HEK293 (cell line): Measurements from ENCODE around the gene SH3GLB2.

ENCODE experiments used
- CTCF ChIA-PET: fragments of 350-600 bp; formaldehyde crosslinking; extraction: SDS; loops from one replicate; lab custom pipeline; 2021; ENCODE audit warnings: antibody characterized with exemption; lab: Yijun Ruan, JAX
- POLR2A ChIA-PET: fragments of 300-600 bp; formaldehyde crosslinking; extraction: SDS; loops from one replicate; lab custom pipeline; 2020; ENCODE audit warnings: antibody characterized with exemption, inconsistent platforms; lab: Yijun Ruan, JAX
- H3K27ac ChIP-seq: fragments of 200-500 bp; sonication (Bioruptor generic); 2 replicates; pipeline ENCODE4 v1.5.1; 2014; ENCODE audit warnings: low read depth, low read length, control low read depth, inconsistent platforms; ENCODE audit errors: extremely low read depth
- H3K36me3 ChIP-seq, 2 experiments: fragments of 200-500 bp in 1 of 2; sonication (Bioruptor generic) in 1 of 2; 1 replicate in 1 of 2; 2 replicates in 1 of 2; pipeline ENCODE4 v1.5.1; 2014 to 2017; ENCODE audit warnings: inconsistent platforms in 2 of 2, low read length in 2 of 2; ENCODE audit not compliant: control insufficient read depth in 2 of 2, insufficient read depth in 1 of 2
- H3K4me1 ChIP-seq: fragments of 200-500 bp; sonication (Bioruptor generic); 2 replicates; pipeline ENCODE4 v1.5.1; 2014; ENCODE audit warnings: mild to moderate bottlenecking, low read length, inconsistent platforms; ENCODE audit not compliant: control insufficient read depth, insufficient read depth
- H3K4me3 ChIP-seq: 2 replicates; pipeline ENCODE4 v1.5.1; 2011; ENCODE audit warnings: low read depth, mild to moderate bottlenecking, control low read depth, low read length, moderate library complexity
- H3K9me3 ChIP-seq: fragments of 200-500 bp; sonication (Bioruptor generic); 2 replicates; pipeline ENCODE4 v1.5.1; 2014; ENCODE audit warnings: low read depth, low read length, inconsistent platforms; ENCODE audit not compliant: control insufficient read depth, insufficient read depth
- GLI4 ChIP-seq: fragments of 450-650 bp; formaldehyde crosslinking; IDR thresholded peaks from 2 replicates; pipeline ENCODE4 v1.5.1; 2016; ENCODE audit warnings: missing biosample characterization, missing genetic modification characterization
- GLIS1 ChIP-seq: fragments of 450-650 bp; formaldehyde crosslinking; IDR thresholded peaks from 2 replicates; pipeline ENCODE4 v1.5.1; 2016; ENCODE audit warnings: missing biosample characterization, missing genetic modification characterization
- MYNN ChIP-seq: fragments of 450-650 bp; formaldehyde crosslinking; IDR thresholded peaks from 2 replicates; pipeline ENCODE4 v1.5.1; 2016; ENCODE audit warnings: missing biosample characterization, missing genetic modification characterization, borderline replicate concordance
- ZNF10 ChIP-seq: fragments of 450-650 bp; formaldehyde crosslinking; IDR thresholded peaks from 2 replicates; pipeline ENCODE4 v1.5.1; 2017; ENCODE audit warnings: missing biosample characterization, missing genetic modification characterization
- ZNF133 ChIP-seq: fragments of 450-650 bp; formaldehyde crosslinking; IDR thresholded peaks from 2 replicates; pipeline ENCODE4 v1.5.1; 2016; ENCODE audit warnings: missing biosample characterization, missing genetic modification characterization
- ZNF174 ChIP-seq: fragments of 450-650 bp; formaldehyde crosslinking; IDR thresholded peaks from 2 replicates; pipeline ENCODE4 v1.5.0; 2017; ENCODE audit warnings: missing biosample characterization, mild to moderate bottlenecking, missing genetic modification characterization
- ZNF23 ChIP-seq: fragments of 450-650 bp; formaldehyde crosslinking; IDR thresholded peaks from 2 replicates; pipeline ENCODE4 v1.5.1; 2016; ENCODE audit warnings: missing biosample characterization, missing genetic modification characterization, borderline replicate concordance
- ZNF302 ChIP-seq: fragments of 450-650 bp; formaldehyde crosslinking; IDR thresholded peaks from 2 replicates; pipeline ENCODE4 v1.5.1; 2016; ENCODE audit warnings: missing biosample characterization, missing genetic modification characterization, low read depth
- ZNF335 ChIP-seq: fragments of 450-650 bp; formaldehyde crosslinking; conservative IDR thresholded peaks from 2 replicates; pipeline ENCODE4 v1.5.1; 2016; ENCODE audit warnings: missing biosample characterization, missing genetic modification characterization
- ZNF473 ChIP-seq: fragments of 450-650 bp; formaldehyde crosslinking; IDR thresholded peaks from 2 replicates; pipeline ENCODE4 v1.5.1; 2017; ENCODE audit warnings: missing biosample characterization, missing genetic modification characterization
- ZNF596 ChIP-seq: fragments of 450-650 bp; IDR thresholded peaks from 2 replicates; pipeline ENCODE4 v1.5.0; 2018; ENCODE audit warnings: missing biosample characterization, mild to moderate bottlenecking, missing genetic modification characterization, moderate library complexity
- ZNF626 ChIP-seq: fragments of 450-650 bp; sonication (Bioruptor Pico); formaldehyde crosslinking; IDR thresholded peaks from 2 replicates; pipeline ENCODE4 v1.5.1; 2018; ENCODE audit warnings: missing biosample characterization, missing genetic modification characterization, inconsistent platforms
- ZNF664 ChIP-seq: fragments of 450-650 bp; formaldehyde crosslinking; IDR thresholded peaks from 2 replicates; pipeline ENCODE4 v1.5.1; 2016; ENCODE audit warnings: missing biosample characterization, missing genetic modification characterization
- ZNF747 ChIP-seq: fragments of 450-650 bp; formaldehyde crosslinking; IDR thresholded peaks from 2 replicates; pipeline ENCODE4 v1.5.1; 2016; ENCODE audit warnings: missing biosample characterization, missing genetic modification characterization
- ZNF76 ChIP-seq: fragments of 450-650 bp; formaldehyde crosslinking; IDR thresholded peaks from 2 replicates; pipeline ENCODE4; 2016; ENCODE audit warnings: low read depth, missing biosample characterization, missing genetic modification characterization, borderline replicate concordance
- ZNF776 ChIP-seq: fragments of 450-650 bp; formaldehyde crosslinking; IDR thresholded peaks from 2 replicates; pipeline ENCODE4 v1.5.0; 2017; ENCODE audit warnings: missing biosample characterization, missing genetic modification characterization, borderline replicate concordance
- TF ChIP-seq, protein P1 (sequence below): fragments of 450-650 bp; formaldehyde crosslinking; IDR thresholded peaks from 2 replicates; pipeline ENCODE4 v1.5.1; 2017; ENCODE audit warnings: missing biosample characterization, mild to moderate bottlenecking, missing genetic modification characterization, moderate library complexity
- TF ChIP-seq, protein P2 (sequence below): fragments of 450-650 bp; formaldehyde crosslinking; IDR thresholded peaks from 2 replicates; pipeline ENCODE4 v1.5.0; 2017; ENCODE audit warnings: missing biosample characterization, missing genetic modification characterization, borderline replicate concordance
- TF ChIP-seq, protein P3 (sequence below): fragments of 450-650 bp; formaldehyde crosslinking; IDR thresholded peaks from 2 replicates; pipeline ENCODE4 v1.5.1; 2016; ENCODE audit warnings: missing biosample characterization, missing genetic modification characterization

The SH3GLB2 gene

DNA sequence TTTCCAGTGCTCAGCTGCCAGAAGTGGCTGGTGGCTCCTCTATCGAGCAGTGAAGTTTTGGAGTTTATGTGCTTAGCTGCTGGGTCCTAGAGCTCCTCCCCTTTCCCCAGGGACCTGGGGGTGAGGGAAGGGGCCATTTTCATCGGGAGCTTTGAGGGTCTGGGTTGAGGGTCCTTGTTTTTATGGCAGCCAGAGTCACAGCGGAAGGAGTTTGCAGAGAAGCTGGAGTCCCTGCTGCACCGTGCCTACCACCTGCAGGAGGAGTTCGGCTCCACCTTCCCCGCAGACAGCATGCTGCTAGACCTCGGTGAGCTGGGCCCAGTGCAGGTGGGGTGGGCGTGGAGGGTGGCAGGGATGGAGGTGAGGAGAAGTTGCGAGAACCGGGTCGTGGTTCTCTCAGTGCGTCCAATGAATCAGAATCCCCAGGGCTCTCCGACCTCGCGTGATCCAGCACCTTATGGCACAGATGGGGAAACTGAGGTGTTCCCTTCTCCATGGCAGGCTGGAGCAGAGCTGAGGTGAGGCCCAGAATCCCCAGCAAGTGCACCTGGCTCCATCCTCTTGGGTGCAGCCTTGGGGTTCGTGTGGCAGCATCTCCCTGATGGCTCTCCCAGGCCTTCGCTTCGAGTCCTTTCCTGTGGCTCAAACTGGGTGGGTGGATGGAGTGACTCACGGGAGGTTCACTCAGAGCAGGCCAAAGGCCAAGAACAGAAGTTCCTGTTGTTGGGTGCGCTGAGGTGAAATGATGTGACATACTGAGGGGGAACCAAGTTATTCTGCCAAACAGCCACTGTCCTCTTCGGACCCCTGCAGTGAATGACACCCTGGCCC lies 31.0 kb upstream of the SH3GLB2 start:
- POLR2A ChIA-PET: no interaction called here

DNA sequence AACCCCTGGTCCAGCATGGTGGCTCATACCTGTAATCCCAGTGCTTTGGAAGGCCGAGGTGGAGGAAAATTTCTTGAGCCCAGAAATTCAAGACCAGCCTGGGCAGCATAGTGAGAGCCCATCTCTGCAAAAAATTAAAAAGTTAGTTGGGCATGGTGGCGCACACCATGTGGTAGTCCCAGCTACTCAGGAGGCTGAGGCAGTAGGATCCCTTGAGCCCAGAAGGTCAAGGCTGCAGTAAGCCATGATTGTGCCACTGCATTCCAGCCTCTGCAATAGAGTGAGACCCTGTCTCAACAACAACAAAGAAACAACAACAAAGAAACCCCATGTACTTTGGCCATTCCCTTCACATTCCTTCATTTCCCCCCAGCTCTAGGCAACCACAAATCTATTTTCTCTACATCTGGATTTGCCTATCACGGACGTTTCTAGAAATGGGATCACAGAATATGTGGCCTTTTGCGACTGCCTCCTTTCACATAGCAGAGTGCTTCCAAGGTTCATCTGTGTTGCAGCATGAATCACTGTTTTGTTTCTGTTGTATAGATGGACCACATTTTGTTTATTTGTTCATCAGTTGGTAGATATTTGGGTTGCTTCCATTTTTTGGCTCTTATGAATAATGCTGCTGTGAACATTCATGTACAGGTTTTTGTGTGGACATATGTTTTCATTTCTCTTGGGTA lies 26.2 kb upstream of the SH3GLB2 start:
- ChIA-PET POLR2A (no interaction called here), CTCF (interaction anchor here (0.8 to 1.0 kb wide), 2 partner anchors 26 to 47 kb away, joined by 3 to 4 read pairs; partner anchors contain the start of gene SH3GLB2)
- TF ChIP-seq, protein P1, sequence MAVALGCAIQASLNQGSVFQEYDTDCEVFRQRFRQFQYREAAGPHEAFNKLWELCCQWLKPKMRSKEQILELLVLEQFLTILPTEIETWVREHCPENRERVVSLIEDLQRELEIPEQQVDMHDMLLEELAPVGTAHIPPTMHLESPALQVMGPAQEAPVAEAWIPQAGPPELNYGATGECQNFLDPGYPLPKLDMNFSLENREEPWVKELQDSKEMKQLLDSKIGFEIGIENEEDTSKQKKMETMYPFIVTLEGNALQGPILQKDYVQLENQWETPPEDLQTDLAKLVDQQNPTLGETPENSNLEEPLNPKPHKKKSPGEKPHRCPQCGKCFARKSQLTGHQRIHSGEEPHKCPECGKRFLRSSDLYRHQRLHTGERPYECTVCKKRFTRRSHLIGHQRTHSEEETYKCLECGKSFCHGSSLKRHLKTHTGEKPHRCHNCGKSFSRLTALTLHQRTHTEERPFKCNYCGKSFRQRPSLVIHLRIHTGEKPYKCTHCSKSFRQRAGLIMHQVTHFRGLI: peak; percentile 50; the same call in 1 of the 2 replicates
- TF ChIP-seq GLI4 (tag by site-specific recombination): no peak
- Histone ChIP-seq H3K9me3 (no peaks in the 10 kb centered on the region), H3K4me3 (no peak overlapping the region), H3K36me3 (peaks cover 0 to 29% of the 10 kb centered on the region in 2 experiments; a peak in 2 of 3 replicates), H3K27ac (no peak overlapping the region), H3K4me1 (no peaks in the 10 kb centered on the region)

More for the DNA sequence above, 31.0 kb upstream of the SH3GLB2 start:
- H3K4me3 ChIP-seq: no peak overlapping the region
- TF ChIP-seq ZNF133 (tag by site-specific recombination): no peak
- no peak for TF ChIP-seq ZNF473 (tag by site-specific recombination)
- no peak for TF ChIP-seq ZNF776 (tag by site-specific recombination)
- TF ChIP-seq, protein P2, sequence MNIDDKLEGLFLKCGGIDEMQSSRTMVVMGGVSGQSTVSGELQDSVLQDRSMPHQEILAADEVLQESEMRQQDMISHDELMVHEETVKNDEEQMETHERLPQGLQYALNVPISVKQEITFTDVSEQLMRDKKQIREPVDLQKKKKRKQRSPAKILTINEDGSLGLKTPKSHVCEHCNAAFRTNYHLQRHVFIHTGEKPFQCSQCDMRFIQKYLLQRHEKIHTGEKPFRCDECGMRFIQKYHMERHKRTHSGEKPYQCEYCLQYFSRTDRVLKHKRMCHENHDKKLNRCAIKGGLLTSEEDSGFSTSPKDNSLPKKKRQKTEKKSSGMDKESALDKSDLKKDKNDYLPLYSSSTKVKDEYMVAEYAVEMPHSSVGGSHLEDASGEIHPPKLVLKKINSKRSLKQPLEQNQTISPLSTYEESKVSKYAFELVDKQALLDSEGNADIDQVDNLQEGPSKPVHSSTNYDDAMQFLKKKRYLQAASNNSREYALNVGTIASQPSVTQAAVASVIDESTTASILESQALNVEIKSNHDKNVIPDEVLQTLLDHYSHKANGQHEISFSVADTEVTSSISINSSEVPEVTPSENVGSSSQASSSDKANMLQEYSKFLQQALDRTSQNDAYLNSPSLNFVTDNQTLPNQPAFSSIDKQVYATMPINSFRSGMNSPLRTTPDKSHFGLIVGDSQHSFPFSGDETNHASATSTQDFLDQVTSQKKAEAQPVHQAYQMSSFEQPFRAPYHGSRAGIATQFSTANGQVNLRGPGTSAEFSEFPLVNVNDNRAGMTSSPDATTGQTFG (tag by site-specific recombination): no peak
- TF ChIP-seq ZNF626 (tag by site-specific recombination): no peak
- TF ChIP-seq ZNF10 (tag by site-specific recombination): no peak
- TF ChIP-seq ZNF23 (tag by site-specific recombination): no peak
- TF ChIP-seq ZNF335: no peak
- no peak for TF ChIP-seq ZNF596 (tag by site-specific recombination)
- TF ChIP-seq MYNN: no peak
- no peak for TF ChIP-seq ZNF302 (tag by site-specific recombination)
- no peak for TF ChIP-seq ZNF747
- TF ChIP-seq ZNF76 (tag by site-specific recombination): no peak
- H3K9me3 ChIP-seq: no peaks in the 10 kb centered on the region
- H3K36me3 ChIP-seq: peaks cover 0 to 47% of the 10 kb centered on the region in 2 experiments; a peak in 2 of 3 replicates
- H3K27ac ChIP-seq: no peak overlapping the region
- CTCF ChIA-PET: interaction anchor here (0.6 kb wide), 2 partner anchors 48 to 54 kb away, joined by 3 to 4 read pairs; no protein-coding TSS in a partner anchor
- H3K4me1 ChIP-seq: no peaks in the 10 kb centered on the region

DNA sequence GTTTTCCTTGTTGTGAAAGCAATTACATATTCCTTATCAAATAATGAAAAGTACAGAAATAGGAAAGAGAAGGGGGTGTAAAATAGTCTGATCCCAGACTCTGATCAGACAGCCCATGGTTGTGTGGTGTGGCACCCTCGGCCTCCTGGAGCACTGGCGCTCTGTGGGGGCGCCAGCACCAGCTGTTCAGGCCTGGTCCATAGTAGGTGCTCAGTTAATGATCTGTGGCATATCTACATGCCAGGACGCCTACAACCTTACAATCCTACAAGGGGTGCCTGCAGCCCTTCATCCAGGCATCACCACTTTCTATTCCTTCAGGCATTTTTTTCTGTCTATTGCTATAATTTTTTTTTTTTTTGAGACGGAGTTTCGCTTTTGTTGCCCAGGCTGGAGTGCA lies 24.9 kb upstream of the SH3GLB2 start:
- no peaks in the 10 kb centered on the region for H3K4me1 ChIP-seq
- POLR2A ChIA-PET: no interaction called here
- H3K36me3 ChIP-seq: peaks cover 0 to 35% of the 10 kb centered on the region in 2 experiments; a peak in 2 of 3 replicates
- H3K27ac ChIP-seq: no peak overlapping the region
- TF ChIP-seq GLIS1 (tag by site-specific recombination) (no peak), ZNF664 (tag by site-specific recombination) (peak; percentile 96), ZNF174 (tag by site-specific recombination) (no peak)
- TF ChIP-seq, protein P3, sequence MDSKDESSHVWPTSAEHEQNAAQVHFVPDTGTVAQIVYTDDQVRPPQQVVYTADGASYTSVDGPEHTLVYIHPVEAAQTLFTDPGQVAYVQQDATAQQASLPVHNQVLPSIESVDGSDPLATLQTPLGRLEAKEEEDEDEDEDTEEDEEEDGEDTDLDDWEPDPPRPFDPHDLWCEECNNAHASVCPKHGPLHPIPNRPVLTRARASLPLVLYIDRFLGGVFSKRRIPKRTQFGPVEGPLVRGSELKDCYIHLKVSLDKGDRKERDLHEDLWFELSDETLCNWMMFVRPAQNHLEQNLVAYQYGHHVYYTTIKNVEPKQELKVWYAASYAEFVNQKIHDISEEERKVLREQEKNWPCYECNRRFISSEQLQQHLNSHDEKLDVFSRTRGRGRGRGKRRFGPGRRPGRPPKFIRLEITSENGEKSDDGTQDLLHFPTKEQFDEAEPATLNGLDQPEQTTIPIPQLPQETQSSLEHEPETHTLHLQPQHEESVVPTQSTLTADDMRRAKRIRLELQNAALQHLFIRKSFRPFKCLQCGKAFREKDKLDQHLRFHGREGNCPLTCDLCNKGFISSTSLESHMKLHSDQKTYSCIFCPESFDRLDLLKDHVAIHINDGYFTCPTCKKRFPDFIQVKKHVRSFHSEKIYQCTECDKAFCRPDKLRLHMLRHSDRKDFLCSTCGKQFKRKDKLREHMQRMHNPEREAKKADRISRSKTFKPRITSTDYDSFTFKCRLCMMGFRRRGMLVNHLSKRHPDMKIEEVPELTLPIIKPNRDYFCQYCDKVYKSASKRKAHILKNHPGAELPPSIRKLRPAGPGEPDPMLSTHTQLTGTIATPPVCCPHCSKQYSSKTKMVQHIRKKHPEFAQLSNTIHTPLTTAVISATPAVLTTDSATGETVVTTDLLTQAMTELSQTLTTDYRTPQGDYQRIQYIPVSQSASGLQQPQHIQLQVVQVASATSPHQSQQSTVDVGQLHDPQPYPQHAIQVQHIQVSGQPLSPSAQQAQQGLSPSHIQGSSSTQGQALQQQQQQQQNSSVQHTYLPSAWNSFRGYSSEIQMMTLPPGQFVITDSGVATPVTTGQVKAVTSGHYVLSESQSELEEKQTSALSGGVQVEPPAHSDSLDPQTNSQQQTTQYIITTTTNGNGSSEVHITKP: no peak
- H3K4me3 ChIP-seq: no peak overlapping the region
- no peaks in the 10 kb centered on the region for H3K9me3 ChIP-seq
- CTCF ChIA-PET: no interaction called here
